Measurements from ENCODE around the gene VAT1L.

Gene VAT1L

GRCh38 chr16:77850636-77851333 lies 62.4 kb downstream of the VAT1L start:
- H3K9ac ChIP-seq (ENCODE audit: low read length) = no peak overlapping the region
- no peak overlapping the region for H3K27ac ChIP-seq (ENCODE audit: low read length, poor library complexity, severe bottlenecking)
- H3K79me1 ChIP-seq (replicated peaks; ENCODE audit: low read length, poor library complexity, severe bottlenecking) = no peaks in the 10 kb centered on the region
- peak overlapping the region in 1 of 2 experiments; percentile 92 for H3K14ac ChIP-seq (ENCODE audit: low read length in 2 of 2)
- peaks cover 2% of the 10 kb centered on the region for H3K4me1 ChIP-seq (ENCODE audit: control insufficient read depth, insufficient read depth, low read depth, low read length)
- no peak overlapping the region for H2AK5ac ChIP-seq (ENCODE audit: low read length, severe bottlenecking)
- 90% methylated on average over 8 of the region's 8 CpGs for WGBS
- H2AFZ ChIP-seq (ENCODE audit: low read depth, low read length) = no peak overlapping the region
- H3K4me2 ChIP-seq (ENCODE audit: low read length, poor library complexity, severe bottlenecking) = no peak overlapping the region
- no peak for DNase-seq
- no peak overlapping the region for H3K23ac ChIP-seq (ENCODE audit: low read length in 2 of 2)
- peak overlapping the region in 1 of 2 experiments; percentile 61 for H3K18ac ChIP-seq (ENCODE audit: low read depth in 1 of 2, low read length in 2 of 2)
- peaks cover 5 to 10% of the 10 kb centered on the region in 2 experiments for H3K27me3 ChIP-seq (ENCODE audit: control insufficient read depth in 1 of 2, insufficient read depth in 1 of 2, low read length in 2 of 2)
- no peak overlapping the region for H2BK120ac ChIP-seq (ENCODE audit: low read depth, low read length)
- H3K4me3 ChIP-seq (ENCODE audit: insufficient read depth in 1 of 2, low read depth in 1 of 2, low read length in 2 of 2) = no peak overlapping the region
- H4K91ac ChIP-seq (ENCODE audit: low read length) = no peak overlapping the region
- H3K36me3 ChIP-seq (ENCODE audit: control insufficient read depth in 1 of 2, insufficient read depth in 2 of 2, low read depth in 1 of 2, low read length in 2 of 2) = no peaks in the 10 kb centered on the region
- no peak overlapping the region for H2BK5ac ChIP-seq (ENCODE audit: low read depth, low read length, poor library complexity, severe bottlenecking)
- no peak overlapping the region for H2BK12ac ChIP-seq (ENCODE audit: low read length in 2 of 2)
- peak overlapping the region in 1 of 2 experiments; percentile 26 for H3K4ac ChIP-seq (ENCODE audit: low read depth in 1 of 2, low read length in 2 of 2)
- no peak overlapping the region for H4K8ac ChIP-seq (ENCODE audit: low read length)
- no peaks in the 10 kb centered on the region for H3K9me3 ChIP-seq (ENCODE audit: control insufficient read depth, low read length)
- no peak overlapping the region for H2BK15ac ChIP-seq (ENCODE audit: low read depth, poor library complexity, severe bottlenecking)

DNA sequence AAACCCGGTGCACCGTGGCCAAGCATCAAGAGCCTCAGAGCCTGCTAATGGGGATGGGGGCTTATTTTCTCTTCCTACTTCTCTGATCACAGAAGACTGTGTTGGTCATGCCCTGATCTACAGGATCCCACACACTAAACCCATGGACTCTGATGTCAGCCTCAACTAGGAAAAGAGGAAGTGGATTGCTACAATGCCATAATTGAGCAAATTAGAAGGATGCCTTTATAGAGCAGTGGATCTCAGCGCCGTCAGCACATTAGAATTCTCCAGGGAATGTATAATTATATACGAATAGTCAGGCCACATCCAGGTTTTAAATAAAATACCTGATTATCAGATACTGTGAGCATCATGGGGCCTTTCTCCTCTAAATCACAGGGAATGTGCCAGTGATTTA lies 64.8 kb downstream of the VAT1L start:
- H2AK5ac ChIP-seq (ENCODE audit: low read length, severe bottlenecking) = no peak overlapping the region
- peaks cover 2% of the 10 kb centered on the region for H3K4me1 ChIP-seq (ENCODE audit: control insufficient read depth, insufficient read depth, low read depth, low read length)
- H3K27me3 ChIP-seq (ENCODE audit: control insufficient read depth in 1 of 2, insufficient read depth in 1 of 2, low read length in 2 of 2) = peaks cover 4 to 10% of the 10 kb centered on the region in 2 experiments
- no peaks in the 10 kb centered on the region for H3K79me1 ChIP-seq (replicated peaks; ENCODE audit: low read length, poor library complexity, severe bottlenecking)
- H4K91ac ChIP-seq (ENCODE audit: low read length) = no peak overlapping the region
- DNase-seq = no peak
- no peak overlapping the region for H2BK120ac ChIP-seq (ENCODE audit: low read depth, low read length)
- no peak overlapping the region for H2BK5ac ChIP-seq (ENCODE audit: low read depth, low read length, poor library complexity, severe bottlenecking)
- H3K23ac ChIP-seq (ENCODE audit: low read length in 2 of 2) = no peak overlapping the region
- H2AFZ ChIP-seq (ENCODE audit: low read depth, low read length) = no peak overlapping the region
- H2BK15ac ChIP-seq (ENCODE audit: low read depth, poor library complexity, severe bottlenecking) = no peak overlapping the region
- no peak overlapping the region for H3K27ac ChIP-seq (ENCODE audit: low read length, poor library complexity, severe bottlenecking)
- H3K9ac ChIP-seq (ENCODE audit: low read length) = no peak overlapping the region
- H4K8ac ChIP-seq (ENCODE audit: low read length) = no peak overlapping the region
- H3K14ac ChIP-seq (ENCODE audit: low read length in 2 of 2) = no peak overlapping the region
- H3K4me3 ChIP-seq (ENCODE audit: insufficient read depth in 1 of 2, low read depth in 1 of 2, low read length in 2 of 2) = no peak overlapping the region
- H3K9me3 ChIP-seq (ENCODE audit: control insufficient read depth, low read length) = no peaks in the 10 kb centered on the region
- no peak overlapping the region for H3K4ac ChIP-seq (ENCODE audit: low read depth in 1 of 2, low read length in 2 of 2)
- no peak overlapping the region for H2BK12ac ChIP-seq (ENCODE audit: low read length in 2 of 2)
- no peak overlapping the region for H3K4me2 ChIP-seq (ENCODE audit: low read length, poor library complexity, severe bottlenecking)
- no peaks in the 10 kb centered on the region for H3K36me3 ChIP-seq (ENCODE audit: control insufficient read depth in 1 of 2, insufficient read depth in 2 of 2, low read depth in 1 of 2, low read length in 2 of 2)
- H3K18ac ChIP-seq (ENCODE audit: low read depth in 1 of 2, low read length in 2 of 2) = no peak overlapping the region
- 94% methylated on average over 5 of the region's 5 CpGs for WGBS

- H3K4me3 ChIP-seq (ENCODE audit: insufficient read depth in 1 of 2, low read depth in 1 of 2, low read length in 2 of 2) = no peak overlapping the region
- no peak overlapping the region for H4K8ac ChIP-seq (ENCODE audit: low read length)
- no peaks in the 10 kb centered on the region for H3K9me3 ChIP-seq (ENCODE audit: control insufficient read depth, low read length)
- H3K36me3 ChIP-seq (ENCODE audit: control insufficient read depth in 1 of 2, insufficient read depth in 2 of 2, low read depth in 1 of 2, low read length in 2 of 2) = no peaks in the 10 kb centered on the region
- DNase-seq = no peak
- no peak overlapping the region for H4K91ac ChIP-seq (ENCODE audit: low read length)
- H3K4ac ChIP-seq (ENCODE audit: low read depth in 1 of 2, low read length in 2 of 2) = no peak overlapping the region
- H2AK5ac ChIP-seq (ENCODE audit: low read length, severe bottlenecking) = no peak overlapping the region
- no peak overlapping the region for H2AFZ ChIP-seq (ENCODE audit: low read depth, low read length)
- H2BK120ac ChIP-seq (ENCODE audit: low read depth, low read length) = no peak overlapping the region
- no peaks in the 10 kb centered on the region for H3K4me1 ChIP-seq (ENCODE audit: control insufficient read depth, insufficient read depth, low read depth, low read length)
- no peak overlapping the region for H2BK5ac ChIP-seq (ENCODE audit: low read depth, low read length, poor library complexity, severe bottlenecking)
- H3K79me1 ChIP-seq (replicated peaks; ENCODE audit: low read length, poor library complexity, severe bottlenecking) = no peaks in the 10 kb centered on the region
- WGBS = 73% methylated on average over 10 of the region's 11 CpGs
- no peak overlapping the region for H3K9ac ChIP-seq (ENCODE audit: low read length)
- no peak overlapping the region for H3K23ac ChIP-seq (ENCODE audit: low read length in 2 of 2)
- no peak overlapping the region for H2BK15ac ChIP-seq (ENCODE audit: low read depth, poor library complexity, severe bottlenecking)
- peaks cover 0 to 12% of the 10 kb centered on the region in 2 experiments for H3K27me3 ChIP-seq (ENCODE audit: control insufficient read depth in 1 of 2, insufficient read depth in 1 of 2, low read length in 2 of 2)
- no peak overlapping the region for H3K4me2 ChIP-seq (ENCODE audit: low read length, poor library complexity, severe bottlenecking)
- H2BK12ac ChIP-seq (ENCODE audit: low read length in 2 of 2) = no peak overlapping the region
- no peak overlapping the region for H3K18ac ChIP-seq (ENCODE audit: low read depth in 1 of 2, low read length in 2 of 2)
- H3K27ac ChIP-seq (ENCODE audit: low read length, poor library complexity, severe bottlenecking) = no peak overlapping the region
- H3K14ac ChIP-seq (ENCODE audit: low read length in 2 of 2) = no peak overlapping the region
These were observed 68.2 kb downstream of the VAT1L start for GRCh38 chr16:77856438-77857160.

GRCh38 chr16:77858060-77858459 lies 69.7 kb downstream of the VAT1L start:
- Histone ChIP-seq H2BK120ac (ENCODE audit: low read depth, low read length) (no peak overlapping the region), H3K27ac (ENCODE audit: low read length, poor library complexity, severe bottlenecking) (no peak overlapping the region), H4K91ac (ENCODE audit: low read length) (no peak overlapping the region), H2AFZ (ENCODE audit: low read depth, low read length) (no peak overlapping the region), H4K8ac (ENCODE audit: low read length) (no peak overlapping the region), H3K79me1 (replicated peaks; ENCODE audit: low read length, poor library complexity, severe bottlenecking) (no peaks in the 10 kb centered on the region), H3K9ac (ENCODE audit: low read length) (no peak overlapping the region), H3K4me1 (ENCODE audit: control insufficient read depth, insufficient read depth, low read depth, low read length) (no peaks in the 10 kb centered on the region), H2BK5ac (ENCODE audit: low read depth, low read length, poor library complexity, severe bottlenecking) (no peak overlapping the region), H3K18ac (ENCODE audit: low read depth in 1 of 2, low read length in 2 of 2) (no peak overlapping the region), H3K4me3 (ENCODE audit: insufficient read depth in 1 of 2, low read depth in 1 of 2, low read length in 2 of 2) (no peak overlapping the region), H3K27me3 (ENCODE audit: control insufficient read depth in 1 of 2, insufficient read depth in 1 of 2, low read length in 2 of 2) (peaks cover 0 to 14% of the 10 kb centered on the region in 2 experiments), H3K14ac (ENCODE audit: low read length in 2 of 2) (no peak overlapping the region), H2AK5ac (ENCODE audit: low read length, severe bottlenecking) (no peak overlapping the region), H3K9me3 (ENCODE audit: control insufficient read depth, low read length) (no peaks in the 10 kb centered on the region), H2BK15ac (ENCODE audit: low read depth, poor library complexity, severe bottlenecking) (no peak overlapping the region), H2BK12ac (ENCODE audit: low read length in 2 of 2) (no peak overlapping the region), H3K4me2 (ENCODE audit: low read length, poor library complexity, severe bottlenecking) (no peak overlapping the region), H3K36me3 (ENCODE audit: control insufficient read depth in 1 of 2, insufficient read depth in 2 of 2, low read depth in 1 of 2, low read length in 2 of 2) (no peaks in the 10 kb centered on the region), H3K23ac (ENCODE audit: low read length in 2 of 2) (no peak overlapping the region), H3K4ac (ENCODE audit: low read depth in 1 of 2, low read length in 2 of 2) (no peak overlapping the region)
- WGBS = 95% methylated on average over 6 of the region's 6 CpGs
- DNase-seq = no peak

All from mesenchymal stem cell (in vitro differentiated cells and primary cell).